Nephron progenitor cell (in vitro differentiated cells): ENCODE results near the gene WRNIP1.

Experiments
- DNase-seq: peaks from one replicate; pipeline ENCODE4 v3.0.0; 2021
- H3K27ac Mint-ChIP-seq: 2 replicates; pipeline ENCODE4 v1.8.0; 2021; ENCODE audit warnings: mild to moderate bottlenecking, moderate library complexity, mixed read lengths
- H3K27me3 Mint-ChIP-seq: 2 replicates; pipeline ENCODE4 v1.8.0; 2021; ENCODE audit warnings: mild to moderate bottlenecking, low read depth, mixed read lengths; ENCODE audit not compliant: poor library complexity
- H3K36me3 Mint-ChIP-seq: 2 replicates; pipeline ENCODE4 v1.8.0; 2021; ENCODE audit warnings: low read depth, mixed read lengths
- H3K4me1 Mint-ChIP-seq: 2 replicates; pipeline ENCODE4 v1.8.0; 2021; ENCODE audit warnings: mixed read lengths
- H3K4me3 Mint-ChIP-seq: 2 replicates; pipeline ENCODE4 v1.8.0; 2021; ENCODE audit warnings: mild to moderate bottlenecking, moderate library complexity, mixed read lengths
- H3K9me3 Mint-ChIP-seq: 2 replicates; pipeline ENCODE4 v1.8.0; 2021; ENCODE audit warnings: mild to moderate bottlenecking, moderate library complexity, mixed read lengths
- TF ChIP-seq, protein P1 (sequence below): fragments of 200-600 bp; sonication (generic); IDR thresholded peaks from 2 replicates; pipeline ENCODE4 v1.5.0; 2021; ENCODE audit warnings: antibody characterized with exemption

Gene WRNIP1

DNA sequence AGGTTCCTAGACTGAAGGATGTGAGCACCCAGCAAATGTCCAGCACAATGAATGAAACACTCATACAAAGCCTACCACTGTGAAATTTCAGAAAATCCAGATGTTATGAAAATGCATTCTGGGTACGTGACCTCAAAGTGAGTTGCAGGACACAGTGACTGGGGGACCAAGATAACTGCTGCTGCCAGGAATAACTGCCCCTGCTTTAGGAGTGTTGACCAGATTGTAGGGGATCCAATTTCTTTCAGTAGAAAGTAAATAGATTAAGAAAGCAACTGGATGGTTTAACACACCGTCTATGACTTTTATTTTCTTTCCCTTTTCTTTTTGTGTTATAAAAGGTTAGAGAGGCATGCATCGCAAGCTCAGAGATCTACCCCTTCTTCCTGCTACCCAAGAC, 44.0 kb upstream of the WRNIP1 start:
- no peak overlapping the region for H3K27ac Mint-ChIP-seq
- H3K4me3 Mint-ChIP-seq, result no peak overlapping the region
- H3K27me3 Mint-ChIP-seq, result peaks cover 4% of the 10 kb centered on the region
- TF ChIP-seq, protein P1, sequence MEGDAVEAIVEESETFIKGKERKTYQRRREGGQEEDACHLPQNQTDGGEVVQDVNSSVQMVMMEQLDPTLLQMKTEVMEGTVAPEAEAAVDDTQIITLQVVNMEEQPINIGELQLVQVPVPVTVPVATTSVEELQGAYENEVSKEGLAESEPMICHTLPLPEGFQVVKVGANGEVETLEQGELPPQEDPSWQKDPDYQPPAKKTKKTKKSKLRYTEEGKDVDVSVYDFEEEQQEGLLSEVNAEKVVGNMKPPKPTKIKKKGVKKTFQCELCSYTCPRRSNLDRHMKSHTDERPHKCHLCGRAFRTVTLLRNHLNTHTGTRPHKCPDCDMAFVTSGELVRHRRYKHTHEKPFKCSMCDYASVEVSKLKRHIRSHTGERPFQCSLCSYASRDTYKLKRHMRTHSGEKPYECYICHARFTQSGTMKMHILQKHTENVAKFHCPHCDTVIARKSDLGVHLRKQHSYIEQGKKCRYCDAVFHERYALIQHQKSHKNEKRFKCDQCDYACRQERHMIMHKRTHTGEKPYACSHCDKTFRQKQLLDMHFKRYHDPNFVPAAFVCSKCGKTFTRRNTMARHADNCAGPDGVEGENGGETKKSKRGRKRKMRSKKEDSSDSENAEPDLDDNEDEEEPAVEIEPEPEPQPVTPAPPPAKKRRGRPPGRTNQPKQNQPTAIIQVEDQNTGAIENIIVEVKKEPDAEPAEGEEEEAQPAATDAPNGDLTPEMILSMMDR, result no peak
- H3K36me3 Mint-ChIP-seq, result peaks cover 20% of the 10 kb centered on the region
- peaks cover 41% of the 10 kb centered on the region for H3K9me3 Mint-ChIP-seq
- DNase-seq, result no peak
- H3K4me1 Mint-ChIP-seq, result peaks cover 18% of the 10 kb centered on the region

DNA sequence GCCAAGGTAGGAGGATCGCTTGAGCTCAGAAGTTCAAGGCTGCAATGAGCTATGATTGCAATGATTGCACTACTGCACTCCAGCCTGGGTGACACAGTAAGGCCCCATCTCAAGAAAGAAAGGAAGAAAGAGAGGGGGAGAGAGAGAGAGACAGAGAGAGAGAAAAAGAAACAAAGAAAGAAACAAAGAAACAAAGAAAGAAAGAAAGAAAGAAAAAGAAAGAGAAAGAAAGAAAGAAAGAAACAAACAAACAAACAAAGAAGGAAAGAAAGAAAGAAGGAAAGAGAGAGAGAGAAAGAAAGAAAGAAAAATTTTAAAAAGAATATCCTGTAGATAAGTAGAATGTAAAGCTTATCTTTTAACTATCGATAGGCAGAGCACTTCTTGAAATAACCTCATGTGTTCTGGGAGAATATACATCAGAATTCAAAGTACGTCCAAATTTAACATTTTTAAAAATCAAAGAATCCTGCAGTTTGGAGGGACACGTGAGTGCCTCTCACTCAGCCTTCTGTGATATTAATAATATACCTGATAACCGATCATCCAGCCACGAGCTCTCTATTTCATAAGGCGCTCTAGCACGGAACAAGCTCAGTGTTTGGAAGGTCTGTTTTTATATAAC, 39.7 kb upstream of the WRNIP1 start:
- H3K36me3 Mint-ChIP-seq, result peaks cover 18% of the 10 kb centered on the region
- H3K4me3 Mint-ChIP-seq, result no peak overlapping the region
- H3K4me1 Mint-ChIP-seq, result peaks cover 40% of the 10 kb centered on the region
- TF ChIP-seq, protein P1, result no peak
- H3K9me3 Mint-ChIP-seq, result peaks cover 33% of the 10 kb centered on the region
- peaks cover 3% of the 10 kb centered on the region for H3K27me3 Mint-ChIP-seq
- no peak for DNase-seq
- H3K27ac Mint-ChIP-seq, result peak overlapping the region; percentile 92

DNA sequence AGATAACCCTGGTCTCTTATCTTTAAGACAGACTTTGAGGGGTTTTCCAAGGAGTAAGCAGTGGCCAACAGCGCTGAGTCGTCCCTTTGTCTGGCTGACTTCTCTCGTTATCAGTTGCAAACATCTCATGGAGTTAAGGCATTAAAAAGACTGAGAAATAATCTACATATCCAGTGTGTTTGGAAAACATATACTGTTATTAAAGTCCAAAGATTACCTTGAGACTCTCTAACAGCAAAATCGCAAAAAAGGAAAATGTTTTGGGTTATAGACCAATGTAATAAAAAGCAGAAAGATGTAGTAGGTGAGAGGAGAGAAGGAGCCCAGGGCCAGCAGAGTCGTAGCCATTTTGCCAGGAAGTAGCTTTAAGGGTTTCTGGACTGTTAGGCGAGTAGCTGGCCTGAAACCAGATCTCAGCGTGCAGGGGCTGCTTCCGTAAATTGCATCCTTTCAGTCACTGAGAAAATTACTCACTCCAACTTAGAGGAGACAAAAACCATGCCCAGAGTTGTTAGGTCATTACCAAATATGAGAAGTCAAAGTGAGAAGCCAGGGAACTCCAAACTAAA, 39.1 kb upstream of the WRNIP1 start:
- peaks cover 3% of the 10 kb centered on the region for H3K27me3 Mint-ChIP-seq
- DNase-seq, result no peak
- H3K4me3 Mint-ChIP-seq, result no peak overlapping the region
- H3K4me1 Mint-ChIP-seq, result peaks cover 45% of the 10 kb centered on the region
- H3K27ac Mint-ChIP-seq, result peak overlapping the region; percentile 80
- peaks cover 15% of the 10 kb centered on the region for H3K36me3 Mint-ChIP-seq
- TF ChIP-seq, protein P1, result no peak
- peaks cover 30% of the 10 kb centered on the region for H3K9me3 Mint-ChIP-seq

DNA sequence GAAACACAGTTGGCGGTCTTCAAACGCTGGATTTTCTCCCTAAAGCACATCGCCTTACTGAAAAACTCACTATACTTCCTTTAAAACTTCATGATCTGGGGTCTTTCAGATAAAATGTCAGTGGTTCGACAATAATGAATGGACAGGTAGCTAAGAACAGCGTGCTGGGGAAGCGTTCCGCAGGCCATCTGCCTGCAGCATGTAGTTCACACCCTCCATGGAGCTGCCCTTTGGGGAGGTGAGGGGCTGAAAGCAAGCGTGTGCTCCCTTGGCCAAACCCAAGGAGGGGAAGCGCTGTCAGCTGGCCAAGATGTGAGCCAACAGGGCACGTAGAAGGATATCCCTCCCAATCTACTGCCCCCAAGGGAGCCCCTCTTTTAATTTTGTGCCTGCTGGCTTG, 35.3 kb upstream of the WRNIP1 start:
- no peak overlapping the region for H3K4me3 Mint-ChIP-seq
- H3K9me3 Mint-ChIP-seq, result no peaks in the 10 kb centered on the region
- peaks cover 9% of the 10 kb centered on the region for H3K27me3 Mint-ChIP-seq
- H3K4me1 Mint-ChIP-seq, result peaks cover 57% of the 10 kb centered on the region
- no peak overlapping the region for H3K27ac Mint-ChIP-seq
- TF ChIP-seq, protein P1, result no peak
- no peak for DNase-seq
- H3K36me3 Mint-ChIP-seq, result no peaks in the 10 kb centered on the region

DNA sequence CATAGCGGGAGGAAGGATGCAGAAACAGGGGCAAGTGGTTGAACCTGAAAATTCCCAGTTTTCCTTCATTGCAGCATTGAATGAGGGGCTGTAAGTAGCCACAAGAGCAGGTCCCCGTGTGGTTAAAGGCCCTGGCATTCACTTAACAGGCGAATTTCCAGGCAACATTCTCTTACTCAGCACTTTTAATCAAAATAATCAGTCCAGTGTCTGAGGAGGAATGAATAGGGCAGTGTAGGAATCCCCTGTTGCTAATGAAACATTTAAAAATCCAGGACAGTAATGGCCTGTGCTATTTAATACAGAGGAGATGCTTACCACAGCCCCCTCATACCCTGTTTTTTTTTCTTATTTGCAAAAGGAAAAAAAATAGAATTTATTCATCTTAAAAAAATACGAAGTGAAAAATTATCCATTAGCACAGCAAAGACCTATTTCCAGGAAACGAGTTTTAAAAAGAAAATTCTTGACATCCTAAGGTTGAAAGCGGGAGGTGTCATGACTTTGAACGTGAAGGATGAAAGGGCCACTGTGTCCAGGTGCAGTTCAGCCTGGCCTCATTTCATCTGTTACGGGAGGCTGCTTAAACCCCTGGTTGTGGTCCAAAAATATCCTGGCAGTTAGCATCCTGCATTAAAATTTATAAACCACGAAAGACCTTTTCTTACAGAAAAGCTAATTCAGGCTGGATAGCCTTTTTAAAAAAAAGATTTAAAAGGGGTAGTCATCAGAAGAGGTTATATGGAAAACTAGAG, 34.7 kb upstream of the WRNIP1 start:
- Mint-ChIP-seq H3K9me3 (no peaks in the 10 kb centered on the region), H3K4me3 (no peak overlapping the region), H3K4me1 (peaks cover 51% of the 10 kb centered on the region), H3K27me3 (peaks cover 9% of the 10 kb centered on the region), H3K36me3 (no peaks in the 10 kb centered on the region), H3K27ac (no peak overlapping the region)
- TF ChIP-seq, protein P1, result no peak
- DNase-seq, result no peak
